Parietal lobe (tissue), 2 donors: ENCODE data around the gene HOMEZ. TPM values are rescaled to one million over a fixed set of nuclear protein-coding genes. Genes with fewer than 3 reads are reported as not detected.

Experiments
- small RNA-seq: library from RNA; depleted of rRNA; stranded (forward); fragments of <200 nt; gene quantifications from one replicate; pipeline ENCODE3, GENCODE V24; 2014; ENCODE audit warnings: low replicate concordance
- total RNA-seq: library from RNA; depleted of rRNA; stranded (reverse); fragments of >200 nt; gene quantifications from one replicate; pipeline ENCODE4 v1.2.3, GENCODE V29; 2014

Gene HOMEZ
- total RNA-seq: 4.1 TPM

GRCh38 chr14:23286020-23286901 lies at the start of gene HOMEZ:
Gene HOMEZ, minus strand, starts transcription at chr14:23286132. Its CDS starts 180 bp downstream, at chr14:23285952.

DNA sequence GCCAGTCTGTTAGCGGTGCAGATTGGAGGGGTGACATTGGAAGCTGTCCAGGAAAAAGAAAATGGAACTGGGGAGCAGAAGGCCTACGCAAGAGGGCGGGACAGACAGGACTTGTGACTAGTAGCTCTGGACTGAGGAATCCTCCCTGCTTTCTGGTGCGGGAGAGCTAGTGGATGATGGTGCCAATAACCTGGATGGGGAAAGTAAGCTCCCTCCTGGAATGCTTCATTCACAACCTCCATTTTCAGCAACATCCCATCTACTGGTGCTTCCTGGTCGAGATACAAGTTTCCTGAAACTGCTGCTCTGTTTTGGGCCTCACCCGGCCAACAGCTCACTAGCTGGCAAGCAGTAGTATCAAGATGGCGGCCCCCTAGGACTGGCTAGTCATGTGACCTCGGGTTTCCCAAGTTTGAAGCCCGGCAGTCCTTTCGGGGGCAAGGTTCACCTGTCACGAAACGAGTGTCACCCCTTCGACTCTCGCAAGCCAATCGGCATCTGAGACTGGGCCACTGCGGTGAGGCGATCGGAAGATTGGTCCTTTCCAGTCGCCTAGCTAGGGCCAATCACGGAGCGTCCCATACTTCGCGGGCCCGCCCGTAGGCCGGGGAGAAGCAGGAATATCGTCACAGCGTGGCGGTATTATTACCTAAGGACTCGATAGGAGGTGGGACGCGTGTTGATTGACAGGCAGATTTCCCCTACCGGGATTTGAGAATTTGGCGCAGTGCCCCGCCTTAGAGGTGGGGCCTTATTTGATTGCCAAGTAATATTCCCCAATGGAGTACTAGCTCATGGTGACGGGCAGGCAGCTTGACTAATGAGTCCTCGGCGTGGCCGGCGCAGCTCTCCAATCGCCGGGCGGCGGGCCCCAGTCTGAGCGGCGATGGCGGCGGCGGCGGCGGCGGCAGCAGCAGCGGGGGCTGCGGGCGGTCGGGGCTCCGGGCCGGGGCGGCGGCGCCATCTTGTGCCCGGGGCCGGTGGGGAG lies 34.9 kb upstream of the HOMEZ start, which contains the start of gene PABPN1:
PABPN1 (plus strand) TSS at position 874 of the 988 bp plus-strand sequence; CDS start at position 887, 13 bp downstream.

DNA sequence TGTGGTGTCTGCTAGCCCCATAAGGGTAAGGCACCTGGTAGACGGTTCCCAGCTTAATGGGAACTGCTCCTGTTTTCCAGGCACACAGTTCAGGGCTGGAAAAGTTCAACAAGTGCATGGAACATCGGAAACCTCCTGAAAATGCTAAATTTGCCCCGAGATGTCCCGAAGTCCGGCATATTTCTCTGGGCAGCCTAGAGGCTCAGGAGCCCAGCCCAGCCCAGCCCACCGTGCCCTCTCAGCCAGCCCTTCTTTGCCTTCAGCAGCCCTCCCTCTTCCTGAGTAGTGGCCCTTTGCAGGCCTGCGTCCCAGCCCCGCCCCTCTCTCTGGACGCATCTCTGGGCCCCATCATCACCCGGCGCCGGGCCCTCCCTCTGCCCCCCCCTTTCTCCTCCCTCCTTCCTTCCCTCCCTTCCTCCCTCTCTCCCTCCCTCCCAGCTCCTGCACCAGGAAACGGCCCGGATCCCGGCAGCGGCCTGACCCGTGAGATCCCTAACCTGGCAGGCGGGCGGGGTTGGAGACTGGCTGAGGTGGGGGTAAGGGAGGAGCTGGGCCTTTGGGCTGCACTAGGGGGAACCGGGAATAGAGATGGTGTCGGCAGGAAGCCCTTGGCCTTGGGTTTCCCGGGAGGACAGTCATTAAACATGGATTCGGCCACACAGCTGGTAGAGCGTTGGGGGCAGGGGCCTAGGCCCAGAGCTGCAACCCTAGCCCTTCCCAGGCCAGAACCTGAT lies 20.6 kb upstream of the HOMEZ start, which contains the start of gene BCL2L2:
BCL2L2 (plus strand) TSS at position 422 of the 734 bp plus-strand sequence. CDS start 935 bp downstream, outside the sequence.

DNA sequence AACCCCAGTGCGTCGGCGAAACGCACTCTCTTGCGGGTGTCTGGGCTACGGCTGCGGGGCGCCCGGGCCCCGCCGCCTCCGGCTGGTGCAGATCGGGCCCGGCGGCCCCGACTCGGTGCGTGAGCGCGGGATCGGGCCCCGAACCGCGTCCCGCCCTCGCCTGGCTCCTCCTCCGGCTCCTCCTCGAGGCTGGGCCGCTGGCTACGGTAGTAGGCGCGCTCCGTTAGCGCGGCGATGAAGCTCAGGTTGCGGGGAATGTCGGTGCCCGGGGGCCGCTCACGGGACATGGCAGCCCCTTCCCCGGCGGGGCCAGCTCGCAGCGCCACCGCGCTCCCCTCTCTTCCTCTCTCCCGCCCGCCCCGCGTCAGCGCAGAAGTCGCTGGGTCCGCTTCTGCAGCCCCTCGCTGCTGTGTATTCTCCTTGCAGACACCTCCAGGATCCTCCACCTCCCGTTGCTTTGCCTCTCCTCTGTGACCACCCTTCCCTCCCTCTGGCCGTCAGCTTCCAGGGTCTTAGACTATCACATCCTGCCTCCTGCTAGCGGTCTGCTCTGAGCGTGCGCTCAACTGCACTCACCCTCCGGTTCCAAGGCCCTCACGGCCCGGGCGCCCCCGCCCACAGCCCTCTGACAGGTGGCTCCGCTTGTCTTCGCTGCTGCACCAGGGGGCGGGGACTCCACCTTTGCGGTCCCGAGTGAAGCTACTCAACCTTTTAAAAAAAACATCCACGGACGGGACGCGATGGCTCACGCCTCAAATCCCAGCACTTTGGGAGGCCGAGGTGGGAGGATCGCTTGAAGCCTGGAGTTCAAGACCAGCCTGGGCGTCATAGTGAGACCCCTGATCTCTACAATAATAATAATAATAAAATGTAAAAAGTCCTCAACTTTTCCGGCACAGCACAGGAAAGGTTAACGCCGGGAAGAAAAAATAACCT lies 16.6 kb upstream of the HOMEZ start, which contains the start of gene PPP1R3E:
PPP1R3E (minus strand) TSS at position 570 of the 936 bp plus-strand sequence; CDS start at position 287, 283 bp downstream.

GRCh38 chr14:23237772-23238594 lies 47.9 kb downstream of the HOMEZ start, which contains the start of gene RNF212B:
Gene RNF212B, plus strand, starts transcription at chr14:23237936. Its CDS starts 2,410 bp downstream, at chr14:23240346.

Small RNA genes lying within 50 kb of the gene (small RNA-seq; reads per million reads assigned to genes)
- gene AL049829.1 (not detected), gene RNU6-1046P (not detected)

Other genes with a start within 250 kb of the HOMEZ start
- not detected for gene PSMB11, start 243.9 kb downstream of the HOMEZ start, total RNA-seq
- 22.5 TPM for gene CDH24, start 228.6 kb downstream of the HOMEZ start, total RNA-seq
- gene ACIN1, start 191.0 kb downstream of the HOMEZ start, total RNA-seq: 161 TPM
- gene C14orf119, start 190.6 kb downstream of the HOMEZ start, total RNA-seq: 14.4 TPM
- not detected for gene CIROP, start 181.1 kb downstream of the HOMEZ start, total RNA-seq
- gene CEBPE, start 166.9 kb downstream of the HOMEZ start, total RNA-seq: not detected
- gene SLC7A8, start 102.5 kb downstream of the HOMEZ start, total RNA-seq: 5.0 TPM
- not detected for gene RNF212B, start 48.2 kb downstream of the HOMEZ start, total RNA-seq
- gene PPP1R3E, start 16.7 kb upstream of the HOMEZ start, total RNA-seq: 12.8 TPM
- gene BCL2L2, start 20.7 kb upstream of the HOMEZ start, total RNA-seq: 20.3 TPM
- gene PABPN1, start 35.3 kb upstream of the HOMEZ start, total RNA-seq: 94.8 TPM
- gene SLC22A17, start 66.8 kb upstream of the HOMEZ start, total RNA-seq: 164 TPM
- gene EFS, start 79.0 kb upstream of the HOMEZ start, total RNA-seq: 24.1 TPM
- gene IL25, start 86.7 kb upstream of the HOMEZ start, total RNA-seq: not detected
- 1.3 TPM for gene CMTM5, start 90.9 kb upstream of the HOMEZ start, total RNA-seq
- gene MYH6, start 122.1 kb upstream of the HOMEZ start, total RNA-seq: not detected
- 0.31 TPM for gene MYH7, start 149.5 kb upstream of the HOMEZ start, total RNA-seq
- 46.3 TPM for gene NGDN, start 183.6 kb upstream of the HOMEZ start, total RNA-seq